GM18498 (cell line): ENCODE results near the gene PLLP.
"Not testable (repeated sequence)": the region's sequence is repeated elsewhere in the genome, so short reads cannot be mapped to it uniquely, and the experiment has no call there.

ENCODE experiments used
- ATAC-seq: cut with Tn5 transposase; IDR thresholded peaks from one replicate; pipeline ENCODE4 v1.9.1; 2021; ENCODE audit warnings: mild to moderate bottlenecking, moderate library complexity; ENCODE audit not compliant: unreplicated experiment

Gene PLLP

DNA sequence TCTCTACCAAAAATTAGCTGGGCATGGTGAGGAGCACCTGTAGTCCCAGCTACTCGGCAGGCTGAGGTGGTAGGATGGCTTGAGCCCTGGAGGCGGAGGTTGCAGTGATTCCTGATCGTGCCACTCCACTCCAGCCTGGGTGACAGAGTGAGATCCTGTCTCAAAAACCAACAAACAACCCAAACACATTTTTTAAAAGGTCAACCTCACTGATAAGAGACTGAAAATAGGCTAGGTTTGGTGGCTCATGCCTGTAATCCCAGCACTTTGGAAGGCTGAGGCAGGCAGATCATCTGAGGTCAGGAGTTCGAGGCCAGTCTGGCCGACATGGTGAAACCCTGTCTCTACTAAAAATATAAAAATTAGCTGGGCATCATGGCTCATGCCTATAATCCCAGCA, 8.5 kb downstream of the PLLP start:
- not testable (repeated sequence) for ATAC-seq

DNA sequence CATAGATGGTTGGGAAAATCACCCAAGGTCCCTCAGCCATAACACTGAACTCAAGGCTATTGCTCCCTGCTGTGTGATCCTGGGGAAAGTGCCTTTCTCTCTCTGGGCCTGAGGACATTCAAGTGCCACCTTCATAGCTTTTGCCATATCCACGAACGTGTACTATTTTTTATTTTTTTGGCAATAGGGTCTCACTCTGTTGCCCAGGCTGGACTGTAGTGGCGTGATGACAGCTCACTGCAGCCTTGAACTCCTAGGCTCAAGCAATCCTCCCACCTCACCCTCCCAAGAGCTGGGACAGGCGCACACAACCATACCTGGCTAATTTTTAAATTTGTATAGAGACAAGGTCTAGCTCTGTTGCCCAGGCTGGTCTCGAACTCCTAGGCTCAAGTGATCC, 10.6 kb downstream of the PLLP start:
- ATAC-seq: no peak

DNA sequence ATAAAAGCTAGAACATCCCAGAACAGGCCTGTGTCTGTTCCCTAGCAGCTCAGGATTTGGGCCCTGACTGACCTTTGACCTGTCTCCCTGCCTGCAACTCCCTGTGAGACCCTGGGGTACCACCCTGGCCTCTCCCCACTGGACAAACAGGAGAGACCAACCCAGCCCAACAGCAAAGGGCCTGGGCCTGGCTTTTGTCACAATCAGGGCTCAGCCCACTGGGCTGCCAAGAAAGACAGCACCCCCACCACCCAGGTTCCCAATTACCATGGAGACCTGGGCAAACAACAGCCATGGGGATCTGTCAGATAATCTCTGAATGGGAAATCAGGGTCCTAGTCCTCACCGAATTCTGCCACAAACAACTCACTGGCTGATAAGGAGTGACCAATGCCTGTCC, 11.1 kb downstream of the PLLP start:
- ATAC-seq: no peak

DNA sequence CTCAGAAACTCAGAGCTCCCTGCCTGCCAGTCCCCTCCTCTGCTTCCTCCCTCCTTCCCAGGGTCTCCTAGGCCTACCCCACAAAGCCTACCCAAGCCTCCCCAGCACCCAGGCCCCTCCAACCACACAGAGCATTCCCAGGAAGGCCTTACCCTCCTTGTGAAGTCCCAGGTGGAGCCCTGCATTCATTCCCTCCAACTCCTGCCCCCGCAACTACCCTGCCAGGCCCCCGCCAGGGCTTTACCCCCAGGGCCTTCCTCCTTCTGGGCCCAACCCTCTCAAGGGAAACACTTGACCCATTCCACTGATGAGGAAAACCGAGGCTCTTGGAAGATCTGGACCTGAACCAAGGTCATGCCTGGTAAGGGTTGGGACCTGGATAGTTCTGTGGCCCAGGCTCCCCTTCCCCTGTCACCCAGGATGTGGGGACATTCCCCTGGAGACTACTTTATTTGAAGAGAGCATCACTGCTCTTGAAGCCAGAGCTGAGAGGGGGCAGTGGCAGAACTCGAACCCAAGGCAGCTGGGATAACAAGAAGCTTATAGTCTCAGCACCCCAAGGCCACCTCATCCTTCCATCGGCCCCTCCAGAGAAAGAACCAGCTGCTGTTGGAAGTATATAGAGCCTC, 12.5 kb downstream of the PLLP start:
- no peak for ATAC-seq

DNA sequence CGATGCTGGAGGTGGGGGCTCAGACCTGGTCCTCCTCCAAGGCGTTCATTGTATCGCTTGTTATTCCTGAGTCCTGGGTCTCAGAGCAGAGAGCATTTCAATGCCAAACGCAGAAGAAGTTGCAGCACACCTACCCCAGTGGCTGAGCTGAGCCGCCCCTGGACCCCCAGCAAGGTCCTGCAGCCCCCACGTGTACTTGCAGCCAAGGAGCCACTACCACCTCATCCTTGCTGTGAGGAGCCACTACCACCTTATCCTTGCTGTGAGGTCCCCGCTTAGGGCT, 13.5 kb downstream of the PLLP start:
- ATAC-seq: no peak

DNA sequence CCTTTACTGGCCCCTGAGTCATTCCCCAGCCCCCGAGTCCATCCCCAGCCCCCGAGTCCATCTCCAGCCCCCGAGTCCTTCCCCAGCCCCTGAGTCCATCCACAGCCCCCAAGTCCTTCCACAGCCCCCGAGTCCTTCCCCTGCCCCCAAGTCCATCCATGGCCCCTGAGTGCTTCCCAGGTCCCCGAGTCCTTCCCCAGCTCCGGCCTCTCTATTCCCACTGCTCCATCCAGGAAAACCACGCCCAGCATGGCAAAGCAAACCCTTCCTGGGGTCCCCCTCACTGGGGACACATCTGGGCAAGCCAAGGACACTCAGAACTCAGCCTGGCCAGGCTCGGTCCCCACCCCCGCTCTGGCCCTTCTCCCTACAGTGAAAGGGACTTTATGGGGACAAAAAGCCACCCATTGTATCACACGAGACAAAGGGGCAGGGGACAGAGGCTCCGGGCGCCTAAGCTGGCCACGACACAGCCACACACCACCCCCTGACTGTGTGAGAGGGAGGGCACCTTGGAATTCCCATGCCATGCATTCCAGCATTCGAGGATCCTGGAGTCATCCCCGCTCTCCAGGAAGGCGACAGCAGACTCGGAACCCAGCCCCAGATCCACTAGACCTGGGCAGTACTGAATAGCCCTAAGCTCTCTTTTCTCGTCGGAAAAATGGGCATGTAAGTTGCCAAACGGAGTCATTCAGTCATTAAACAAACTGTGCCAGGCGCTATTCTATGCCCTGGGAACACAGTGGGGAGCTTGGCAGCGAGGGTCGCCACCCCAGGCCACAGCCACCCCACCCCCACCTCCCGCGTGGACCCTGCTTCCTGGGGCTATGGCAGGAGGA, 14.0 kb downstream of the PLLP start:
- ATAC-seq: no peak

DNA sequence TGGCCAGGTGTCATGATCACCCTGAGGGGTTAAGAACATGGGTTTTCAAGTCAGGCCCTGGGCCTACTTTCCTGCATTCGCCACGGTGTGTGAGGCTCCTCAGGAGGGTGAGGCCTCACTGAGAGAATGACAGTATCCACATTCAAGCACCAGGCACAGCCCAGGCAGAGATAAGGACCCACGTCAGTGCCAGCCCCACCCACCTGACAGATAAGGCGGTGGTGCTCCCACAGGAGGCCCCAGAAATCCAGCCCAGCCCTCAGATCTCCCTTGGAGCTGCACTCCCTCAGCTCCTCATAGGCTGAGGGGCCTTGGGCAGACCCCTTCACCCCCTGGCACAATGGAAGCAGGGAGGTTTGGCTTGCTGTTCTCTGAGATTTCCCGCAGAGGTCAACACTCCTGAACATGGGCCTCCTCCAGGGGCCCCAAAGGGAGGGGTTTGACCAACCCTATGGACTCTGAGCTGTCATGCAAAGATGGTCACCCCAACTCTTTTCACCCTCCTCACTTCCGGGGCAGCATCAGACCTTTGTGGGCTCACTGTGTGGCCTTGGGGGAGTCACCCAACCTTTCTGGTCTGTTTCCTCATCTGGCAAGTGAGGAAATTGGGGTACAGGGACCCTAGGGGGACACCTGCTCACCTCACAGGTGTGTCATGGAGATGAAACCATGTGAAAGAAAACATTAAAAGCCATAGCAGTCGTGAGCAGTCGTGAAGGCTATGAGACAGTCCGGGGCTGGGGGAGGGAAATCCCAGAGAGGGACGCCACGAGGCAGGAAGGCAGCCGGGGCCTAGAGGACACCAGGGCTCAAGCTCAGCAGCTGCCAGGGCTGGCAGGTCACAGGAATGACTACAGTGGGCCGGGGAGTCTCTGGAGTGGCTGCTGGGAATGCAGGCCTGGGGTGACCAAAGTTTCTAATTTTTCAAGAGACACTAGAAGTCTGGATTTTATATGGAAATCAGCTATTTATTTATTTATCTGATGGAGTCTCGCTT, 15.4 kb downstream of the PLLP start:
- no peak for ATAC-seq

DNA sequence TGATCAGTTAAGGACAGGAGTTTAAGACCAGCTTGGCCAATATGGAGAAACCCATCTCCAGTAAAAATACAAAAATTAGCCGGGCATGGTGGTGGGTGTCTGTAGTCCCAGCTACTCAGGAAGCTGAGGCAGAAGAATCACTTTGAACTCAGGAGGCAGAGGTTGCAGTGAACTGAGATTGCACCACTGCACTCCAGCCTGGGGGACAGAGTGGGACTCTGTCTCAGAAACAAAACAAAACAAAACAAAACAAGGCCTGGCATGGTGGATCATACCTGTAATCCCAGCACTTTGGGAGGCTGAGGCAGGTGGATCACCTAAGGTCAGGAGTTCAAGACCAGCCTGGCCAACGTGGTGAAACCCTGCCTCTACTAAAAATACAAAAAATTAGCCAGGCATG, 17.1 kb downstream of the PLLP start:
- not testable (repeated sequence) for ATAC-seq

DNA sequence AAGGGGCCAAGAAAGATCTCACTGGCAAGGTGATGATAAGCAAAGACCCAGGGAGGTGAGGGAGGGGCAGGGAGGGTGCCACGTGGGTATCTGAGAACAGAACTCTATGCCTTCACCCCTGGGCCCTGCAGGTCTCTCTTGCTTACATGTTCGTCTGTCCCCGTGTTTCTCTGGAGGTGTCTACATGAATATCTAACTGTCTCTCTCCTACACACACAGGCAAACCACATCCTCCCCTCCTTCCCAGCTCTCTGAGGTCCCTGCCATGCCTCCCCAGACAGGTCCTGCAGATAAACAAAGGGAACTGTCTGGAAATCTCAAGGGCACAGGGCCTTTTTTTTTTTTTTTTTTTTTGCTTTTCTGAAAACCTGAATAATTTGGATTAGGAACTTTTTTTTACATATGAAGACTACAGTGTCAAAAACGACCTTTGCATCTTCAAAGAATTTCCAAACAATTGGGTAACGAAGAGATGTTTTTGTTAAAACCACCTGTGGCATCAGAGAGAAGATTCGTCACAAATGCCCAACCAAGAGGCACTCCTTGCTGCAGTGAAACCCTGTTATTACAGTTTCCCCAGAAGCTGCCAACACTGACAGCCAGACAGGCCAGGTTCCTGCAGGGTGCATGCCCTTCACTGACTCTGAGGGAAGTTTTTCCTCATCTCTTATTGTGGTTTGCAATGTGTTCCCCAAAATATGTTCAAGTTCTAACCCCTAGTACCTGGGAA, 17.8 kb downstream of the PLLP start:
- no peak for ATAC-seq

DNA sequence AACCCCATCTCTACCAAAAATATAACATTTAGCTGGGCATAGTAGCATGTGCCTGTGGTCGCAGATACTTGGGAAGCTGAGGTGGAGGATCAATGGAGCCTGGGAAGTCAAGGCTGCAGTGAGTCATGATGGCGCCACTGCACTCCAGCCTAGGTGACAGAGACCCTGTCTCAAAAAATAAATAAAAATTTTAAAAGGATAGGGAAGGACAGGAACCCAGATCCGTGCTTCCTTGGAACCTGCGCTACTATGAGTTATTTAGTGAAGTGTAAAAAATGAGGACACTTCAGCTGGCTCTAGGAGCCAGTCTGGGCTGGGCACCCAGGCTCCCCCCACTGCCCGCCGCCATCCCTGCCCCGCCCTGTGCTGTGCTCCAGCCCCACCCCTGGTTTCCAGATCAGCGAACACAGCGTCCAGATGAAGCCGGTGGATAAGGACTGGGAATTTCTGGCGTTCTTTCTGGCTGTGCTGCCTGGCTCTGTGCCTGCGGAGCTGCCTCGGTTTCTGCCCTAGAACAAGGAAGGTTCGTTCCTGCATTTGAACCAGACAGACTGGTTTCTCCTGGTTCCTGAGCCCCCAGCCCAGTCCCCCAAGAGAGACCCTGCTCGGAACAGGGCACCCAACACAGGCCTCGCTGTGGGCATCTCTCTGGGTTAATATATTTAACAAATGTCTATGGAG, 18.5 kb downstream of the PLLP start:
- ATAC-seq: no peak

DNA sequence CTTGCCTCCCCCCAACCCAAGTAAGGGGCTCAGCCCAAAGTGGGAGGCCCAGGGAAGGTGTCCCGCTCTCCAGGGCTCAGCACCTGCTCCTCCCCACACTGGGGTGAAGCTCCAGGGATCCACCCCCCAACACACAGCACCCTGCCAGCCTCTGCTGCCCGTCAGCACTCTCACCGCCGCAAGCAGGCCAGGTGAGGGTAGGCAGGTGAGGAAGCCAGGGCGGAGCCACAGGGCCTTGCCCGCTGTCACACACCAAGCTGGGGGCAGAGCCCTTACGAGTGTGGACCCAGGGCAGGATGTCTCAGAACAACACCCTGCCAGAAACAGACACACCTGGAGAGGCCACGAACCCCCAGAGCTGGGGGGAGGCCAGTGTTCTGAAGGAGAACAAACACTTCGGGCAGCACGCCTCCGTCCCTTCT, 19.5 kb downstream of the PLLP start:
- ATAC-seq: no peak

DNA sequence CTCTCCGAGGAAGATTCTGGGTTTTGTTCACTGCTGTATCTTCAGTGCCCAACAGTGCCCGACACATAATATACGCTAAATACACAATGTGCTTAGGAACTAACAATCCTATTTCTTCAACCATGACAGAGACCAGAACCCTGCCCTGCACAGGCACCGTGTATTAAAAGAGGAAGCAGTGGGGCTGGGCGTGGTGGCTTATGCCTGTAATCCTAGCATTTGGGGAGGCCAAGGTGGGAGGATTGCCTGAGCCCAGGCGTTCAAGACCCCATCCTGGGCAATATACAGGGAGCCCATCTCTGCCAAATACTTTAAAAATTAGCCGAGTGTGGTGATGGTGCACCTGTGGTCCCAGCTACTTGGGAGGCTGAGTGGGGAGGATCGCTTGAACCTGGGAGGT, 20.1 kb downstream of the PLLP start:
- no peak for ATAC-seq

DNA sequence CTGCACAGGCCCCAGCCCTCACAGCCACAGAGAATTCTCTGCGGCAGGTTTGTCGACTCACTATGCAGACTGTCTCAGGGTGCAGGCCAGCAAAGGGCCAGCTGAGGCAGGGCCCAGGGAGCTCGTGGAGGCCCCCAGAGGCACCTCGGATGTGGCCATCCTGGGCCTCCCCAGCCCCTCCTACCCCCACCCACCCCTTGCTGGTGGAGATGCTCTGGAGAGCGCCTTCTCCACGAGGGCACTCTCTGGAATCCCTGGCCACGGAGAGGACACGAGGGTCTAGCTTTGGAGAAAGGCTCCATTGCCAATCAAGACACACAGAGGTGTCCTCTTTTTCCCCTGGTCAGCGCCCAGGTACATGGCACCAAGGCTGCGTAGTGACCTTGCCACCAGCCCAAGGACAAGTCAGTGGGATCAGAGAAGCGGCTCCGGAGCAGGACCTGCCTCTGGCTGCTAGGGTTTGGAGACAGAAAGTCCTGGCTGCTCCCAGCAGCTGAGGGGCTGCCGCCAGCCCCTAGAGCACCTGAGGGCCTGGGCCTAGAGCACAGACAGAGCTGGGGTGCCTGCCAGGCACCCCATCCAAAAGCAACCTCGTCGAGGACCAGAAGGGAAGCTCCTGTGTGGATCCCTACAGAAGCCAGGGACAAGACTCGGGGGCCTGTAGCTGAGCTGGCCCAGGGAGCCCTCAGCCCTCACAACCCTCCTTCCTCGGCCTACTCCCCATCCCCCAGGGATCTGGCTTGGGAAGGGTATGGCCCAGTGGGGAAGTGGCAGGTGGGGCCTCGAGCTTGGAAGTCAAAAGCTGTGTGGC, 20.7 kb downstream of the PLLP start:
- ATAC-seq: no peak

DNA sequence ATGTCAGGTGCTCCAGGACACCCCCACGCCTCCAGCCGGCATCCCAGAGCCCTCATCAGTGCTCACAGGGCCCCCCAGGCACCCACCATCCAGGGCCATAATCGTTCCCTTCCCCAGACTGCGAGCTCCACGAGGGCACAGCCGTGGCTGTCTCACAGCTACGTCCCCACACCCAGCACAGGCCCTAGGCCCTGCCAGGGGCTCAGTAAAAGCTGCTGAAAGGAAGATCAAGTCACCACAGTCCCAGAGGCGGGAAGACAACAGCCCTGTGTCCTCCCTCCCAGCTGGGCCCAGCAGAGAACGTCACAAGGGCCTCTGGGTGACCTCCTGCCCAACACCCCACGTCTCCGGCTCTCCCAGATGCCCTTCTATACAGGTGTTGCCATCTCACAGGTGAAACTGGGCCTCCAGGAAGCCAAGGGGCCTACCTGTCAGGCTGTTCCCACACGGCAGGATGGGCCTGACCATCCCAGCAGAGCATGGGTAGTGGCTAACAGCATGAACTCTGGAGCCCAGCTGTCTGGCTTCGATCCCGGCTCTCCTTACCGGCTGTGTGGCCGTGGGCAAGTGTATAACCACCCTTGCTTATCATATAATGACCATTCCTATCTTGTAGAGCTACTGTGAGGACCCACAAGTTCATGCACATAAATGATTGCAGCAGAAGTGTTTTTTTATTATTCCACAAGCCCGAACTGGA, 21.5 kb downstream of the PLLP start:
- no peak for ATAC-seq

DNA sequence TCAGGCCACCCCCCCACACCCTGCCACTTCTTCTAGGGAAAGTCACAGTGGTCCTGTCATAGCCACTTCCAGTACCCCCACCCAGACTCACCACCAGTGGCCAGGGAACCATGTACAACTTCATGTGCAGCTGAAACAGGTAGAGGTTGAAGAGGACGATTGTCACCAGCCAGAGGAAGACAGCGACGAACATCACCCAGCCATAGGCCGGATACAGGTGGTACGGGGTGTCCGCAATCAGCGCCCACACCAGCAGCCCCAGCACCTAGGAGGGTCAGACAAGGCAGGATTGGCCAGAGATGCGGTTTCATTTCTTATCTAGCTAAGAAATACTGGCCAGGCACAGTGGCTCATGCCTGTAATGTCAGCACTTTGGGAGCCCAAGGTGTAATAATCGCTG, 22.7 kb downstream of the PLLP start:
- ATAC-seq: no peak

DNA sequence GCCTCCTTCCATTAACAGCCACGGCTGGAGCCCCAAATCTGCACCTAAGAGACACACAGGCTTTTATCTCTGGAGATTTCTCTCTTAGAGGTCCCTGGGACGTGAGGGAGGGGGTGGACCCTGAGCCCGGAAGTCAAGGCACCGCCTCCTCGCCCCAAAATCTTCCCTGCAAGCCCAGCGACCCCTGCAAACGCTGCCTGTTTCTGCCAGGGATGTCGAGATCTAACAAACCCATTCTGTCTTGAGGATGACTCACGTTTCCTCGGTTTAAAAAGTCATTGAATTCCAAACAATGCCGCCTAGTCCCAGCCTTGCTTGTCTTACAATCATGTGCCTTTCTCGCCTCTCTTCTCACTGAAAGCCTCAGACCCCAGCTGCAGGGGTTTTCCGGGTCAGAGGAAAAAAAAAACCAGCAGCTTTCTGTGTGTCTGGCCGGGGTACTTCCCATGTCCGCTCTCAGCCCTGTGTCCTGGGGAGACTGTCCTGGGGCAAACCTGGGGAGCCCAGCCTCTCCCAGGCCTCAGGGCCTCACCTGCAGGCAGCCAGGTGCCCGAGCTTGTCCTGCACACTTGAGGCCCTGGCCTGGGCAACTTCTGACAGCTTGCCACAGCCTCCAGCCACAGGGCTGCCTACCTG, 24.1 kb downstream of the PLLP start:
- ATAC-seq: no peak

DNA sequence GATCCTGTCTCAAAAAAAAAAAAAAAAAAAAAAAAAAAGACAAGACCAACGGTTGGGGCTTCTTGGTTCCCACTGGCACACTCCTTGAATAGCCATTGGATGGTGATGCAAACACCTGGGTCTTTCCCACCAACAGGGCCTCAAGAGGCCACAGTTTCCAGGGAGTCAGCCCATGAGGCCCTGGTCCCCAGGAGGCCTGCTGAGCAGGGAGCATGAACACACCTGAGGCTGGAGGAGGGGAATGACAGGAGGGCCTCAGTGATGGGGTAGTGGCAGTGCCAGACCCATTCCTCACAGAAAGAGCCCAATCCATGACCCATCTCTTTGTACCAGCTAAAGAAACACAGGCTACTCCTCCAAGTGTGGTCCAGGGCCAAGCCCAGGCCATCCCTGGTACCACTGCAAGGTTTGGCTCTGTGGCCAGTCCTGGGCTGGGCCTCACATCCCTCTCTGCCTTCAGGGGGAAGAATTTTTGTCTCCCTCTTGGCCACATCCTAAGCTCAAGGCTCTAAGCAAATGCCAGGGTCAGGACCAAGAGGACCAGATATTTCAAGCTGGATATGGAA, 25.5 kb downstream of the PLLP start:
- ATAC-seq: no peak

DNA sequence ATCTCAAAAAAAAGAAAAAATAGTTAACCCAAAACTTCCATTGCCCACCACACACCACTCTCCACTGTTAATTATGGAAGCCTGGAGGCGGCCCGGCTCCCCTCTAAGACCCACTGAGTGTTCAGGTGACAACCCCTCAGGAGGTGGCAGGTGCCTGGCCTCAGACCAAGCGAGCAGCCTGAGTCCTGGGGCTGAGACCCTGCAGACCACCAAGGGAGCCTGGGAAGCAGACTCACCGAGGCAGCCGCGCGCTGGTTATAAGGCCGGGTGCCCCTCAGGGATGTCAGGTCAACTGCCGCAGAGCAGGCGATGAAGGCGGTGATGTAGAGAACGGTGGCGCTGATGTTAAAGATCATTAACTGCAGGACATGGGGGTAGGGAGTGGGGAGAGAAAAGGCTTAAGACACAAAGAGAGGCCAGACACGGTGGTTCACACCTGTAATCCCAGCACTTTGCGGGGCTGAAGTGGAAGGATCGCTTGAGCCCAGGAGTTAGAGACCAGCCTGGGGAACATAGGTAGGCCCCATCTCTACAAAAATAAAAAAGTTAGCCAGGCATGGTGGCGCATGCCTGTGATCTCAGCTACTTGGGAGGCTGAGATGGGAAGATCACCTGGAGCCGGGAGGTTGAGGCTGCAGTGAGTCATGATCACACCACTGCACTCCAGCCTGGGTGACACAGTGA, 26.1 kb downstream of the PLLP start:
- ATAC-seq: no peak
